ENCODE measurements around the gene TRPV4. TPM values are rescaled to one million over a fixed set of nuclear protein-coding genes. Genes with fewer than 3 reads are reported as not detected.

TRPV4 gene
- total and polyA plus RNA-seq, 2 donors (not counting 3 experiments of a cell fraction or from before 2014, with no cell fraction given): 8.8 to 22.3 TPM

DNA sequence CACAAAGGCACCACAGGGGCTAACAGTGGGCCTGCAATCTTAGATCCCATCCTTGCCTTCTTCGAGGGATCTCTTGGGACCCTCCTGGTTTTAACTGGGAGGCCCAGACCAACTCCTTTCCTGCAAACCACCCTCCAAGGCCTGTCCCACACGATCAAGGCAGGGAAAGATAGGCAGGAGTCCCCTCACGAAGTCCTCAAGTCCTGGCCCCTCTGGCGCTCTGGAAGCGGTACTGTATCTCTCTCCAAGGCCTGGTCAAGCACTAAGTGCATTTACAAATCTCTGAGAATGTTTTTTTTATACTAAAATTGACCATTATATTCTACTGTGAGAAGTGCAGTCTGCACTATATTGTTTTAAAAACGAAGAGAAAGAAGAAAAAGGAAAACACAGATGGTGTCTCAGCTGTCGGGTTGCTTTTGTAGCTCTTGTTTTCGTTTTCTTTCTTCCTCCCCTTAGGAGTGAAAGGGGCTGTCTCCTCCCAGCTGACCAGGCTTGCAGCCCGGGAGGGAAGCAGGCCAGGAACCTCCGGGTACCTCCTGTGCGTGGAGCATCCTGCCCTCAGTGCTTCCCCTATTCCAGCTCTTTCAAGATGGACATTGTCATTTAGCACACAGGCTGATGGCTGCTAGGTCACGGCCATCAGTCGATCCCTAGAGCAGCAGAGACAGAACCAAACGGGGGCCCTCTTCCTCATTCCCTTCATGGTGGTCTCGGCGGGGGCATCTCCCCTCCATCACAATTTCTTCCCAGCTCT lies 62.9 kb downstream of the TRPV4 start:
- Histone ChIP-seq H3K79me2 (ENCODE audit: control insufficient read depth, insufficient read depth, low read length) (no peaks in the 10 kb centered on the region), H2AFZ (ENCODE audit: low read depth, low read length) (no peak overlapping the region), H3K9me1 (replicated peaks; ENCODE audit: control insufficient read depth, extremely low read depth, insufficient read depth, low read length) (no peaks in the 10 kb centered on the region), H3K9ac (replicated peaks; ENCODE audit: extremely low read depth, insufficient read depth, low read length) (no peak overlapping the region), H3K4me3 (replicated peaks in 1 of 3; ENCODE audit: insufficient read depth in 1 of 3, low read depth in 1 of 3, low read length in 3 of 3) (no peak overlapping the region), H3K27ac (ENCODE audit: insufficient read depth, low read depth, low read length) (no peak overlapping the region), H3K36me3 (ENCODE audit: control insufficient read depth in 2 of 2, extremely low read depth in 1 of 2, insufficient read depth in 2 of 2, low read length in 2 of 2) (no peaks in the 10 kb centered on the region), H3K27me3 (ENCODE audit: control insufficient read depth in 2 of 2, insufficient read depth in 2 of 2, low read length in 2 of 2) (no peaks in the 10 kb centered on the region), H4K20me1 (replicated peaks; ENCODE audit: control insufficient read depth, extremely low read depth, insufficient read depth, low read length) (no peaks in the 10 kb centered on the region), H3K9me3 (replicated peaks; ENCODE audit: control insufficient read depth, insufficient read depth, low read length) (no peaks in the 10 kb centered on the region), H3K4me1 (ENCODE audit: control insufficient read depth, extremely low read depth, insufficient read depth, low read length) (no peaks in the 10 kb centered on the region), H3K4me2 (ENCODE audit: insufficient read depth, low read length) (no peak overlapping the region)
- ChIA-PET CTCF (interaction anchor here (1.1 to 1.3 kb wide), 3 partner anchors 8 to 338 kb away, joined by 3 to 7 read pairs (median 6); no protein-coding TSS in a partner anchor), POLR2A (no interaction called here)
- BruUV-seq (replicated peaks): no TSS peak
- FAIRE-seq (no peak), DNase-seq (ENCODE audit: low read depth, low spot score) (no peak)
- TF ChIP-seq FOS (IDR thresholded peaks at IDR 0.05; ENCODE audit: borderline replicate concordance, insufficient read depth, low read length) (no peak), GATA2 (IDR thresholded peaks at IDR 0.05; ENCODE audit: insufficient read depth, insufficient read length, low read depth, low read length) (no peak), POLR2A (IDR thresholded peaks at IDR 0.05; ENCODE audit: low read depth, low read length) (no peak), POLR2AphosphoS5 (IDR thresholded peaks at IDR 0.05; ENCODE audit: insufficient read depth, low read depth, low read length) (no peak), JUN (IDR thresholded peaks at IDR 0.05; ENCODE audit: borderline replicate concordance, insufficient read depth, insufficient read length, low read depth) (no peak), EZH2 (IDR thresholded peaks at IDR 0.05; ENCODE audit: borderline replicate concordance, low read depth, low read length, severe bottlenecking) (no peak), MYC (IDR thresholded peaks at IDR 0.05; ENCODE audit: low read depth, low read length) (no peak)
- TF ChIP-seq, protein P1, sequence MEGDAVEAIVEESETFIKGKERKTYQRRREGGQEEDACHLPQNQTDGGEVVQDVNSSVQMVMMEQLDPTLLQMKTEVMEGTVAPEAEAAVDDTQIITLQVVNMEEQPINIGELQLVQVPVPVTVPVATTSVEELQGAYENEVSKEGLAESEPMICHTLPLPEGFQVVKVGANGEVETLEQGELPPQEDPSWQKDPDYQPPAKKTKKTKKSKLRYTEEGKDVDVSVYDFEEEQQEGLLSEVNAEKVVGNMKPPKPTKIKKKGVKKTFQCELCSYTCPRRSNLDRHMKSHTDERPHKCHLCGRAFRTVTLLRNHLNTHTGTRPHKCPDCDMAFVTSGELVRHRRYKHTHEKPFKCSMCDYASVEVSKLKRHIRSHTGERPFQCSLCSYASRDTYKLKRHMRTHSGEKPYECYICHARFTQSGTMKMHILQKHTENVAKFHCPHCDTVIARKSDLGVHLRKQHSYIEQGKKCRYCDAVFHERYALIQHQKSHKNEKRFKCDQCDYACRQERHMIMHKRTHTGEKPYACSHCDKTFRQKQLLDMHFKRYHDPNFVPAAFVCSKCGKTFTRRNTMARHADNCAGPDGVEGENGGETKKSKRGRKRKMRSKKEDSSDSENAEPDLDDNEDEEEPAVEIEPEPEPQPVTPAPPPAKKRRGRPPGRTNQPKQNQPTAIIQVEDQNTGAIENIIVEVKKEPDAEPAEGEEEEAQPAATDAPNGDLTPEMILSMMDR (IDR thresholded peaks at IDR 0.05; ENCODE audit: extremely low read depth in 1 of 2, insufficient read depth in 1 of 2, low read depth in 1 of 2, low read length in 2 of 2): no peak
- TF ChIP-seq, protein P2, sequence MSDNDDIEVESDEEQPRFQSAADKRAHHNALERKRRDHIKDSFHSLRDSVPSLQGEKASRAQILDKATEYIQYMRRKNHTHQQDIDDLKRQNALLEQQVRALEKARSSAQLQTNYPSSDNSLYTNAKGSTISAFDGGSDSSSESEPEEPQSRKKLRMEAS (IDR thresholded peaks at IDR 0.05; ENCODE audit: insufficient read depth, insufficient read length): no peak
- intact Hi-C loops (cut with micrococcal nuclease): no loop called here
- dilution Hi-C loops (cut with MboI; ENCODE audit: extremely low pct_ligation_motif_present, low sequenced_read_pairs): no loop called here

Measured in endothelial cell of umbilical vein (primary cell).